HEK293 (cell line): ENCODE results near the gene MAP1B.

Experiments
- CTCF ChIA-PET: fragments of 350-600 bp; formaldehyde crosslinking; extraction: SDS; loops from one replicate; lab custom pipeline; 2021; ENCODE audit warnings: antibody characterized with exemption; lab: Yijun Ruan, JAX
- POLR2A ChIA-PET: fragments of 300-600 bp; formaldehyde crosslinking; extraction: SDS; loops from one replicate; lab custom pipeline; 2020; ENCODE audit warnings: antibody characterized with exemption, inconsistent platforms; lab: Yijun Ruan, JAX
- H3K27ac ChIP-seq: fragments of 200-500 bp; sonication (Bioruptor generic); 2 replicates; pipeline ENCODE4 v1.5.1; 2014; ENCODE audit warnings: low read depth, low read length, control low read depth, inconsistent platforms; ENCODE audit errors: extremely low read depth
- H3K36me3 ChIP-seq, 2 experiments: fragments of 200-500 bp in 1 of 2; sonication (Bioruptor generic) in 1 of 2; 1 replicate in 1 of 2; 2 replicates in 1 of 2; pipeline ENCODE4 v1.5.1; 2014 to 2017; ENCODE audit warnings: inconsistent platforms in 2 of 2, low read length in 2 of 2; ENCODE audit not compliant: control insufficient read depth in 2 of 2, insufficient read depth in 1 of 2
- H3K4me1 ChIP-seq: fragments of 200-500 bp; sonication (Bioruptor generic); 2 replicates; pipeline ENCODE4 v1.5.1; 2014; ENCODE audit warnings: mild to moderate bottlenecking, low read length, inconsistent platforms; ENCODE audit not compliant: control insufficient read depth, insufficient read depth
- H3K4me3 ChIP-seq: 2 replicates; pipeline ENCODE4 v1.5.1; 2011; ENCODE audit warnings: low read depth, mild to moderate bottlenecking, control low read depth, low read length, moderate library complexity
- H3K9me3 ChIP-seq: fragments of 200-500 bp; sonication (Bioruptor generic); 2 replicates; pipeline ENCODE4 v1.5.1; 2014; ENCODE audit warnings: low read depth, low read length, inconsistent platforms; ENCODE audit not compliant: control insufficient read depth, insufficient read depth
- FEZF1 ChIP-seq: fragments of 450-650 bp; formaldehyde crosslinking; IDR thresholded peaks from 2 replicates; pipeline ENCODE4 v1.5.1; 2016; ENCODE audit warnings: missing biosample characterization, missing genetic modification characterization
- GFI1B ChIP-seq: fragments of 450-650 bp; formaldehyde crosslinking; IDR thresholded peaks from 2 replicates; pipeline ENCODE4 v1.5.1; 2016; ENCODE audit warnings: missing biosample characterization, missing genetic modification characterization
- HOXC10 ChIP-seq: sonication (generic); formaldehyde crosslinking; IDR thresholded peaks from 2 replicates; pipeline ENCODE4 v1.8.1; 2023; ENCODE audit warnings: mild to moderate bottlenecking, missing genetic modification reagents
- KLF16 ChIP-seq: fragments of 450-650 bp; formaldehyde crosslinking; IDR thresholded peaks from 2 replicates; pipeline ENCODE4 v1.5.1; 2017; ENCODE audit warnings: missing biosample characterization, missing genetic modification characterization
- RBAK ChIP-seq: fragments of 450-650 bp; formaldehyde crosslinking; IDR thresholded peaks from 2 replicates; pipeline ENCODE4 v1.5.1; 2016; ENCODE audit warnings: missing biosample characterization, missing genetic modification characterization
- TCF7L2 ChIP-seq: IDR thresholded peaks from 2 replicates; pipeline ENCODE4 v1.6.1; 2011; ENCODE audit warnings: low read depth, mild to moderate bottlenecking, inconsistent platforms, low read length, moderate library complexity, borderline replicate concordance
- ZIC2 ChIP-seq: fragments of 450-650 bp; formaldehyde crosslinking; IDR thresholded peaks from 2 replicates; pipeline ENCODE4 v1.5.1; 2016; ENCODE audit warnings: missing biosample characterization, missing genetic modification characterization
- ZNF114 ChIP-seq: fragments of 450-650 bp; formaldehyde crosslinking; IDR thresholded peaks from 2 replicates; pipeline ENCODE4 v1.5.0; 2017; ENCODE audit warnings: missing biosample characterization, missing genetic modification characterization
- ZNF146 ChIP-seq: fragments of 450-650 bp; formaldehyde crosslinking; IDR thresholded peaks from 2 replicates; pipeline ENCODE4 v1.5.1; 2016; ENCODE audit warnings: missing biosample characterization, missing genetic modification characterization
- ZNF19 ChIP-seq: fragments of 450-650 bp; formaldehyde crosslinking; IDR thresholded peaks from 2 replicates; pipeline ENCODE4; 2016; ENCODE audit warnings: missing biosample characterization, missing genetic modification characterization, low read depth
- ZNF2 ChIP-seq: fragments of 450-650 bp; formaldehyde crosslinking; IDR thresholded peaks from 2 replicates; pipeline ENCODE4 v1.5.1; 2016; ENCODE audit warnings: missing biosample characterization, missing genetic modification characterization
- ZNF223 ChIP-seq: fragments of 450-650 bp; formaldehyde crosslinking; IDR thresholded peaks from 2 replicates; pipeline ENCODE4 v1.5.1; 2016; ENCODE audit warnings: missing biosample characterization, missing genetic modification characterization
- ZNF24 ChIP-seq: fragments of 450-650 bp; formaldehyde crosslinking; IDR thresholded peaks from 2 replicates; pipeline ENCODE4 v1.5.1; 2016; ENCODE audit warnings: missing biosample characterization, missing genetic modification characterization
- ZNF530 ChIP-seq: fragments of 450-650 bp; formaldehyde crosslinking; IDR thresholded peaks from 2 replicates; pipeline ENCODE4 v1.5.1; 2016; ENCODE audit warnings: low read depth, missing biosample characterization, missing genetic modification characterization
- ZNF561 ChIP-seq: fragments of 450-650 bp; IDR thresholded peaks from 2 replicates; pipeline ENCODE4 v1.5.1; 2018; ENCODE audit warnings: missing biosample characterization, missing genetic modification characterization, borderline replicate concordance
- TF ChIP-seq, protein P1 (sequence below): fragments of 450-650 bp; formaldehyde crosslinking; IDR thresholded peaks from 2 replicates; pipeline ENCODE4 v1.5.1; 2016; ENCODE audit warnings: missing biosample characterization, missing genetic modification characterization
- TF ChIP-seq, protein P2 (sequence below): fragments of 450-650 bp; formaldehyde crosslinking; IDR thresholded peaks from 2 replicates; pipeline ENCODE4 v1.5.1; 2017; ENCODE audit warnings: missing biosample characterization, mild to moderate bottlenecking, missing genetic modification characterization, moderate library complexity
- TF ChIP-seq, protein P3 (sequence below): fragments of 450-650 bp; formaldehyde crosslinking; IDR thresholded peaks from 2 replicates; pipeline ENCODE4 v1.5.1; 2016; ENCODE audit warnings: missing biosample characterization, missing genetic modification characterization
- TF ChIP-seq, protein P4 (sequence below): fragments of 450-650 bp; formaldehyde crosslinking; IDR thresholded peaks from 2 replicates; pipeline ENCODE4 v1.5.1; 2017; ENCODE audit warnings: missing biosample characterization, missing genetic modification characterization
- TF ChIP-seq, protein P5 (sequence below): fragments of 450-650 bp; formaldehyde crosslinking; IDR thresholded peaks from 2 replicates; pipeline ENCODE4 v1.5.1; 2016; ENCODE audit warnings: missing biosample characterization, missing genetic modification characterization, borderline replicate concordance

Gene MAP1B

DNA sequence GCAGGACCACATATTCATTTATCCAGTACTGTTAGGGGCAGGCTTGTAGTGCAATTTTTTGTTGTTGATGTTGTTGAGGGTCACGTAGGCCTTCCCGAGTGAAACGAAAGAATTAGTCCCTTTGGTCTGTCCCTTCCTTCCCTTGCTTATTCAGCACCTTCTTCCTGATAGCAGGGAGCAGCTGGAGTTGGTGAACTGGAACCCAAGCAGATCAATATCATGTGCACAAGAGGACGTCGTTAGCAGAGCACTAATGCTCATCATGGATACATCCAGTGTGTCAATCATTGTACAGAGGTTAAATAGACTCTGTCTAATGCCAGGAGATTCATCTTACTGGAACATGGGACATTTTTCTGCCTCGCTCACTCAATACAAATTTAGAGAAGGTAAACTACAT, 33.0 kb upstream of the MAP1B start:
- Histone ChIP-seq H3K36me3 (no peaks in the 10 kb centered on the region), H3K9me3 (no peaks in the 10 kb centered on the region), H3K27ac (no peak overlapping the region), H3K4me3 (no peak overlapping the region), H3K4me1 (peaks cover 8% of the 10 kb centered on the region)
- no peak for TF ChIP-seq ZNF24 (tag by site-specific recombination)
- TF ChIP-seq ZNF530, result no peak
- TF ChIP-seq ZIC2 (tag by site-specific recombination), result no peak
- TF ChIP-seq KLF16 (tag by site-specific recombination), result no peak
- no peak for TF ChIP-seq ZNF2 (tag by site-specific recombination)
- TF ChIP-seq GFI1B (tag by site-specific recombination), result no peak
- TF ChIP-seq ZNF561 (tag by site-specific recombination), result no peak
- TF ChIP-seq, protein P1, sequence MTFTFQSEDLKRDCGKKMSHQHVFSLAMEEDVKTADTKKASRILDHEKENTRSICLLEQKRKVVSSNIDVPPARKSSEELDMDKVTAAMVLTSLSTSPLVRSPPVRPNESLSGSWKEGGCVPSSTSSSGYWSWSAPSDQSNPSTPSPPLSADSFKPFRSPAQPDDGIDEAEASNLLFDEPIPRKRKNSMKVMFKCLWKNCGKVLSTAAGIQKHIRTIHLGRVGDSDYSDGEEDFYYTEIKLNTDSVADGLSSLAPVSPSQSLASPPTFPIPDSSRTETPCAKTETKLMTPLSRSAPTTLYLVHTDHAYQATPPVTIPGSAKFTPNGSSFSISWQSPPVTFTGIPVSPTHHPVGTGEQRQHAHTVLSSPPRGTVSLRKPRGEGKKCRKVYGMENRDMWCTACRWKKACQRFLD (tag by site-specific recombination), result no peak
- TF ChIP-seq, protein P2, sequence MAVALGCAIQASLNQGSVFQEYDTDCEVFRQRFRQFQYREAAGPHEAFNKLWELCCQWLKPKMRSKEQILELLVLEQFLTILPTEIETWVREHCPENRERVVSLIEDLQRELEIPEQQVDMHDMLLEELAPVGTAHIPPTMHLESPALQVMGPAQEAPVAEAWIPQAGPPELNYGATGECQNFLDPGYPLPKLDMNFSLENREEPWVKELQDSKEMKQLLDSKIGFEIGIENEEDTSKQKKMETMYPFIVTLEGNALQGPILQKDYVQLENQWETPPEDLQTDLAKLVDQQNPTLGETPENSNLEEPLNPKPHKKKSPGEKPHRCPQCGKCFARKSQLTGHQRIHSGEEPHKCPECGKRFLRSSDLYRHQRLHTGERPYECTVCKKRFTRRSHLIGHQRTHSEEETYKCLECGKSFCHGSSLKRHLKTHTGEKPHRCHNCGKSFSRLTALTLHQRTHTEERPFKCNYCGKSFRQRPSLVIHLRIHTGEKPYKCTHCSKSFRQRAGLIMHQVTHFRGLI, result no peak
- TF ChIP-seq ZNF223 (tag by site-specific recombination), result no peak
- TF ChIP-seq ZNF146 (tag by site-specific recombination), result no peak
- POLR2A ChIA-PET, result no interaction called here
- CTCF ChIA-PET, result no interaction called here

DNA sequence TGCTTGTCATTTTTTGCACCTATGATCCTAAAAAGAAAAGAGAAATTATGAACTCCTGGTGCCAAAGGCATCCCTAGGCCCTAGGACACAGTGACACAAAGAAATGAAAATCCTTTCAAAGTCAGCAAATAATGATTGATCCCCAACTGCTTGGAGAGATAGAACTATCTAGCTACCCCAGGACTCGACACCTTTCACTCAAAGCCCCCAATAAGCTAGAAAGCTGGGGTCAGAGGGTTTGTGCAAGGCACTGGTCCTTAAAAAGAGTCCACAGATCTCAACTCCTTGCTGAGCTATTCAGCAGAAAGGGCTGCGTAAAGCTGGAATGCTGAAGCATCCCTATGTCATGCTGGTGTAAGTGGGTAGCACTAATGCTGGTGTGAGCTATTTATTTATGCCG, 31.8 kb upstream of the MAP1B start:
- Histone ChIP-seq H3K4me1 (peaks cover 10% of the 10 kb centered on the region), H3K36me3 (no peaks in the 10 kb centered on the region), H3K4me3 (no peak overlapping the region), H3K27ac (no peak overlapping the region), H3K9me3 (no peaks in the 10 kb centered on the region)
- CTCF ChIA-PET, result no interaction called here
- TF ChIP-seq, protein P3, sequence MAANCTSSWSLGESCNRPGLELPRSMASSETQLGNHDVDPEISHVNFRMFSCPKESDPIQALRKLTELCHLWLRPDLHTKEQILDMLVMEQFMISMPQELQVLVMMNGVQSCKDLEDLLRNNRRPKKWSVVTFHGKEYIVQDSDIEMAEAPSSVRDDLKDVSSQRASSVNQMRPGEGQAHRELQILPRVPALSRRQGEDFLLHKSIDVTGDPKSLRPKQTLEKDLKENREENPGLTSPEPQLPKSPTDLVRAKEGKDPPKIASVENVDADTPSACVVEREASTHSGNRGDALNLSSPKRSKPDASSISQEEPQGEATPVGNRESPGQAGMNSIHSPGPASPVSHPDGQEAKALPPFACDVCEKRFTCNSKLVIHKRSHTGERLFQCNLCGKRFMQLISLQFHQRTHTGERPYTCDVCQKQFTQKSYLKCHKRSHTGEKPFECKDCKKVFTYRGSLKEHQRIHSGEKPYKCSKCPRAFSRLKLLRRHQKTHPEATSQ (tag by site-specific recombination), result no peak
- no peak for TF ChIP-seq TCF7L2
- TF ChIP-seq, protein P4, sequence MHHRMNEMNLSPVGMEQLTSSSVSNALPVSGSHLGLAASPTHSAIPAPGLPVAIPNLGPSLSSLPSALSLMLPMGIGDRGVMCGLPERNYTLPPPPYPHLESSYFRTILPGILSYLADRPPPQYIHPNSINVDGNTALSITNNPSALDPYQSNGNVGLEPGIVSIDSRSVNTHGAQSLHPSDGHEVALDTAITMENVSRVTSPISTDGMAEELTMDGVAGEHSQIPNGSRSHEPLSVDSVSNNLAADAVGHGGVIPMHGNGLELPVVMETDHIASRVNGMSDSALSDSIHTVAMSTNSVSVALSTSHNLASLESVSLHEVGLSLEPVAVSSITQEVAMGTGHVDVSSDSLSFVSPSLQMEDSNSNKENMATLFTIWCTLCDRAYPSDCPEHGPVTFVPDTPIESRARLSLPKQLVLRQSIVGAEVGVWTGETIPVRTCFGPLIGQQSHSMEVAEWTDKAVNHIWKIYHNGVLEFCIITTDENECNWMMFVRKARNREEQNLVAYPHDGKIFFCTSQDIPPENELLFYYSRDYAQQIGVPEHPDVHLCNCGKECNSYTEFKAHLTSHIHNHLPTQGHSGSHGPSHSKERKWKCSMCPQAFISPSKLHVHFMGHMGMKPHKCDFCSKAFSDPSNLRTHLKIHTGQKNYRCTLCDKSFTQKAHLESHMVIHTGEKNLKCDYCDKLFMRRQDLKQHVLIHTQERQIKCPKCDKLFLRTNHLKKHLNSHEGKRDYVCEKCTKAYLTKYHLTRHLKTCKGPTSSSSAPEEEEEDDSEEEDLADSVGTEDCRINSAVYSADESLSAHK, result no peak
- no peak for TF ChIP-seq HOXC10 (CRISPR knock-in tag)
- no peak for TF ChIP-seq ZNF114
- POLR2A ChIA-PET, result no interaction called here

DNA sequence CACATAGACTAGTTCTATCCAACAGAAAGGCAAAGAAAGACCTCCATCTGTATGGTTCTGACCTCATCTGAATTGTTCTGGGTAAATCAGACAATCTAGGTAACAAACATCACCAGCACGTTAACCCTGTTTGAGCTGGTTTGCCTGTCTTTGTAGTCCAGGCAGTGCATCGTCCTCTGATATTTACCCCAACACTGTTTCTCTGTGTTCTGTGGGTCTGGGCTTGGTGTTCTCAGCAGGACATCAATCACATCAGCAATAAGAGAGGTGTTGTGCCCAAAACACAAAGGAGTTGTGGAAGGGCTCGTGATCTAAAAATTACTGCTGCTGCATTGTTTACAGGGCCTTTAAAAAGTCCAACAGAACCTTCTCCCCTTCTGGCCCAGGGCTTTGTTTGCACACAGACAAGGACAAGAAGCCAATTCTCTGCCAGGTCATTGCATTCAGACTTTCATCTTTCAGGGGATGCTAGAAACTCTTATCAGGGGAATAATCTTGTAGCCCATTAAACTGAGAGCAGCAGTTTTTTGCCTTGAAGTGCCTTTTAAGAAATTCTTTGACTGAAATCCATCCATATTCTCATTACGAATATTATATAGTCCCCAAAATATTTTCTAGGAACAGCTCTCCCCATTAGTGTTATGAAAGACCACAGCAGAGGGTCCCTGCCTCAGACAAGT, 30.5 kb upstream of the MAP1B start:
- POLR2A ChIA-PET, result interaction anchor here (0.5 kb wide), 1 partner anchor 32 kb away, joined by 3 read pairs; no protein-coding TSS in a partner anchor
- Histone ChIP-seq H3K4me3 (no peak overlapping the region), H3K36me3 (no peaks in the 10 kb centered on the region), H3K9me3 (no peaks in the 10 kb centered on the region), H3K4me1 (peaks cover 10% of the 10 kb centered on the region), H3K27ac (no peak overlapping the region)
- CTCF ChIA-PET, result interaction anchor here (0.6 kb wide), 1 partner anchor 293 kb away, joined by 3 read pairs; no protein-coding TSS in a partner anchor
- TF ChIP-seq, protein P5, sequence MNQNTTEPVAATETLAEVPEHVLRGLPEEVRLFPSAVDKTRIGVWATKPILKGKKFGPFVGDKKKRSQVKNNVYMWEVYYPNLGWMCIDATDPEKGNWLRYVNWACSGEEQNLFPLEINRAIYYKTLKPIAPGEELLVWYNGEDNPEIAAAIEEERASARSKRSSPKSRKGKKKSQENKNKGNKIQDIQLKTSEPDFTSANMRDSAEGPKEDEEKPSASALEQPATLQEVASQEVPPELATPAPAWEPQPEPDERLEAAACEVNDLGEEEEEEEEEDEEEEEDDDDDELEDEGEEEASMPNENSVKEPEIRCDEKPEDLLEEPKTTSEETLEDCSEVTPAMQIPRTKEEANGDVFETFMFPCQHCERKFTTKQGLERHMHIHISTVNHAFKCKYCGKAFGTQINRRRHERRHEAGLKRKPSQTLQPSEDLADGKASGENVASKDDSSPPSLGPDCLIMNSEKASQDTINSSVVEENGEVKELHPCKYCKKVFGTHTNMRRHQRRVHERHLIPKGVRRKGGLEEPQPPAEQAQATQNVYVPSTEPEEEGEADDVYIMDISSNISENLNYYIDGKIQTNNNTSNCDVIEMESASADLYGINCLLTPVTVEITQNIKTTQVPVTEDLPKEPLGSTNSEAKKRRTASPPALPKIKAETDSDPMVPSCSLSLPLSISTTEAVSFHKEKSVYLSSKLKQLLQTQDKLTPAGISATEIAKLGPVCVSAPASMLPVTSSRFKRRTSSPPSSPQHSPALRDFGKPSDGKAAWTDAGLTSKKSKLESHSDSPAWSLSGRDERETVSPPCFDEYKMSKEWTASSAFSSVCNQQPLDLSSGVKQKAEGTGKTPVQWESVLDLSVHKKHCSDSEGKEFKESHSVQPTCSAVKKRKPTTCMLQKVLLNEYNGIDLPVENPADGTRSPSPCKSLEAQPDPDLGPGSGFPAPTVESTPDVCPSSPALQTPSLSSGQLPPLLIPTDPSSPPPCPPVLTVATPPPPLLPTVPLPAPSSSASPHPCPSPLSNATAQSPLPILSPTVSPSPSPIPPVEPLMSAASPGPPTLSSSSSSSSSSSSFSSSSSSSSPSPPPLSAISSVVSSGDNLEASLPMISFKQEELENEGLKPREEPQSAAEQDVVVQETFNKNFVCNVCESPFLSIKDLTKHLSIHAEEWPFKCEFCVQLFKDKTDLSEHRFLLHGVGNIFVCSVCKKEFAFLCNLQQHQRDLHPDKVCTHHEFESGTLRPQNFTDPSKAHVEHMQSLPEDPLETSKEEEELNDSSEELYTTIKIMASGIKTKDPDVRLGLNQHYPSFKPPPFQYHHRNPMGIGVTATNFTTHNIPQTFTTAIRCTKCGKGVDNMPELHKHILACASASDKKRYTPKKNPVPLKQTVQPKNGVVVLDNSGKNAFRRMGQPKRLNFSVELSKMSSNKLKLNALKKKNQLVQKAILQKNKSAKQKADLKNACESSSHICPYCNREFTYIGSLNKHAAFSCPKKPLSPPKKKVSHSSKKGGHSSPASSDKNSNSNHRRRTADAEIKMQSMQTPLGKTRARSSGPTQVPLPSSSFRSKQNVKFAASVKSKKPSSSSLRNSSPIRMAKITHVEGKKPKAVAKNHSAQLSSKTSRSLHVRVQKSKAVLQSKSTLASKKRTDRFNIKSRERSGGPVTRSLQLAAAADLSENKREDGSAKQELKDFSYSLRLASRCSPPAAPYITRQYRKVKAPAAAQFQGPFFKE (tag by site-specific recombination), result no peak
- TF ChIP-seq FEZF1, result no peak
- TF ChIP-seq ZNF19 (tag by site-specific recombination), result no peak
- TF ChIP-seq RBAK (tag by site-specific recombination), result no peak
